Fibroblast of mammary gland (primary cell): ENCODE results near the gene HPRT1.
"Not testable (repeated sequence)": the region's sequence is repeated elsewhere in the genome, so short reads cannot be mapped to it uniquely, and the experiment has no call there.

Source experiments
- DNase-seq: peaks from one replicate; pipeline ENCODE4 v3.0.0-alpha.2; 2010; ENCODE audit warnings: low read depth
- H3K4me3 ChIP-seq: 2 replicates; pipeline ENCODE4 v1.5.1; 2011; ENCODE audit warnings: low read depth, mild to moderate bottlenecking, low read length, moderate library complexity; ENCODE audit not compliant: control insufficient read depth
- CTCF ChIP-seq: conservative IDR thresholded peaks from 2 replicates; pipeline ENCODE4 v1.5.1; 2011; ENCODE audit warnings: low read depth, low read length, inconsistent platforms; ENCODE audit not compliant: control insufficient read depth, insufficient read depth

The HPRT1 gene

GRCh38 chrX:134454506-134454905 is 5.5 kb upstream of the HPRT1 start:
- no peak overlapping the region for H3K4me3 ChIP-seq
- TF ChIP-seq CTCF, result no peak
- DNase-seq, result no peak

GRCh38 chrX:134457708-134458107 is 2.3 kb upstream of the HPRT1 start:
- no peak for DNase-seq
- TF ChIP-seq CTCF, result no peak
- no peak overlapping the region for H3K4me3 ChIP-seq

DNA sequence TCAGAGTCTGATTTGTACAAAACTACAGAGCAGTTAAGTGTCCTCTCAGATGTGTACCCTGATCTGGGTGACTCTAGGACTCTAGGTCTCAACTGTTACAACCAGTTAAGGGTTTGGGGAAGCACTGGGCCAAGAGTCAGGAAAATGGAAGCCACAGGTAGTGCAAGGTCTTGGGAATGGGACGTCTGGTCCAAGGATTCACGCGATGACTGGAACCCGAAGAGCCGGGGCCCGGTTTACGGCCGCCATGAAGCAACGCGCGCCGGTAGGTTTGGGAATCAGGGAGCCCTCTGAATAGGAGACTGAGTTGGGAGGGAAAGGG is 321 bp upstream of the HPRT1 start:
- peak overlapping the region; percentile 56 for H3K4me3 ChIP-seq
- DNase-seq, result peak; percentile 35
- TF ChIP-seq CTCF, result no peak

DNA sequence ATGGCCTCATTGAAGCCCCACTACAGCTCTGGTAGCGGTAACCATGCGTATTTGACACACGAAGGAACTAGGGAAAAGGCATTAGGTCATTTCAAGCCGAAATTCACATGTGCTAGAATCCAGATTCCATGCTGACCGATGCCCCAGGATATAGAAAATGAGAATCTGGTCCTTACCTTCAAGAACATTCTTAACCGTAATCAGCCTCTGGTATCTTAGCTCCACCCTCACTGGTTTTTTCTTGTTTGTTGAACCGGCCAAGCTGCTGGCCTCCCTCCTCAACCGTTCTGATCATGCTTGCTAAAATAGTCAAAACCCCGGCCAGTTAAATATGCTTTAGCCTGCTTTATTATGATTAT is 876 bp downstream of the HPRT1 start:
- peak; percentile 20 for DNase-seq
- no peak for TF ChIP-seq CTCF
- H3K4me3 ChIP-seq, result peak overlapping the region; percentile 63

DNA sequence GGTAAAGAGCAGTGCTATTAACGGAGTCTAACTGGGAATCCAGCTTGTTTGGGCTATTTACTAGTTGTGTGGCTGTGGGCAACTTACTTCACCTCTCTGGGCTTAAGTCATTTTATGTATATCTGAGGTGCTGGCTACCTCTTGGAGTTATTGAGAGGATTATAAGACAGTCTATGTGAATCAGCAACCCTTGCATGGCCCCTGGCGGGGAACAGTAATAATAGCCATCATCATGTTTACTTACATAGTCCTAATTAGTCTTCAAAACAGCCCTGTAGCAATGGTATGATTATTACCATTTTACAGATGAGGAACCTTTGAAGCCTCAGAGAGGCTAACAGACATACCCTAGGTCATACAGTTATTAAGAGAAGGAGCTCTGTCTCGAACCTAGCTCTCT is 1.5 kb downstream of the HPRT1 start:
- no peak for TF ChIP-seq CTCF
- no peak overlapping the region for H3K4me3 ChIP-seq
- peak; percentile 5 for DNase-seq

DNA sequence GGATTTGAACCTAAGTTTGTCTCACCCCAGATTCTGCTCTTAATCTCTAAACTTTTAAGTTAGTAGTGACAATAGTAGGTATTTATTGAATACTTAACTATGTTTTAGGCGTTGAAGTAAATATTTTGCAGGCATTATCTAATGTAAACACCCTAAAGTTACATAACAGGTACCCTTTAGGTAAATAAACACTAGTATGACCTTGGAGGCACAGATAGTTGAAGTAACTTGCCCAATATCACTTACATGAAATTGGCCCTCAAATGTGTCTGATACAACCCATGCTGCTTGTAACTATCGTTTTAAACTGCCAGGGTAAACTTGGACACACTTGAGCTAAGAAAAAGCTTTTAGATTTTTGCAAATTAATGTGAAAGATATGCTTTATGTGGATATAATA is 3.0 kb downstream of the HPRT1 start:
- H3K4me3 ChIP-seq, result no peak overlapping the region
- DNase-seq, result no peak
- TF ChIP-seq CTCF, result no peak

DNA sequence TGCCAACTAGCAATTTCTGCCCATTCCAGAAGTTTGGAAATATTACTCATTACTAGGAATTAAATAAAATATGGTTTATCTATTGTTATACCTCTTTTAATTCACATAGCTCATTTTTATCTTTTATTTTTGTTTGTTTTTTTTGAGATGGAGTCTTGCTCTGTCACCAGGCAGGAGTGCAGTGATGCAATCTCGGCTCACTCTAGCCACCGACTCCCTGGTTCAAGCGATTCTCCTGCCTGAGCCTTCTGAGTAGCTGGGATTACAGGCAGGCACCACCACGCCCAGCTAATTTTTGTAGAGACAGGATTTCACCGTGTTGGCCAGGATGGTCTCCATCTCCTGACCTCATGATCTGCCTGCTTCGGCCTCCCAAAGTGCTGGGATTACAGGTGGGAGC is 4.5 kb downstream of the HPRT1 start:
- not testable (repeated sequence) for H3K4me3 ChIP-seq
- peak; percentile 8 for DNase-seq

GRCh38 chrX:134469486-134469885 is 9.5 kb downstream of the HPRT1 start:
- no peak overlapping the region for H3K4me3 ChIP-seq
- peak; percentile 61 for DNase-seq
- no peak for TF ChIP-seq CTCF
